Testis (tissue), 3 donors: ENCODE measurements around the gene MGST3. TPM values are rescaled to one million over a fixed set of nuclear protein-coding genes. Genes with fewer than 3 reads are reported as not detected.
A peak's percentile ranks its signal among the peaks of the same experiment; 100 is the strongest.

Experiments
- DNase-seq: peaks from one replicate; pipeline ENCODE4 v3.0.0-alpha.2; 2019
- H3K27ac ChIP-seq, 2 donors: fragments of 200-600 bp; sonication (generic); one replicate each; pipeline ENCODE4 v1.5.1; 2019
- H3K27me3 ChIP-seq: fragments of 200-600 bp; sonication (generic); one replicate; pipeline ENCODE4 v1.5.1; 2019
- H3K36me3 ChIP-seq: fragments of 200-600 bp; sonication (generic); one replicate; pipeline ENCODE4 v1.5.1; 2017; ENCODE audit warnings: low read depth; ENCODE audit errors: missing control alignments
- H3K4me1 ChIP-seq: fragments of 200-600 bp; sonication (generic); one replicate; pipeline ENCODE4 v1.5.1; 2019
- H3K4me3 ChIP-seq, 2 donors: fragments of 200-600 bp; sonication (generic); one replicate each; pipeline ENCODE4 v1.5.1; 2017 to 2019
- H3K9me3 ChIP-seq: fragments of 200-600 bp; sonication (generic); one replicate; pipeline ENCODE4 v1.5.1; 2017
- POLR2A ChIP-seq: fragments of 450-650 bp; IDR thresholded peaks from one replicate; pipeline ENCODE4 v1.6.1; 2017; ENCODE audit warnings: antibody characterized with exemption, mild to moderate bottlenecking, moderate library complexity
- WGBS, 2 donors: methylation state at CpG; one replicate each; pipeline ENCODE4 v1.1.5; 2018; 5-methylcytosine and 5-hydroxymethylcytosine counted together
- intact Hi-C: fragments of 100-400 bp; cut with DNase I; formaldehyde crosslinking; loops from one replicate; pipeline ENCODE4 v1.15.1; 2023; ENCODE audit warnings: low total_unique reads
- polyA plus RNA-seq: library from polyadenylated mRNA; stranded (reverse); fragments of 350-450 nt; fragmentation: Illumina TruSeq; extraction: RNeasy Lipid Tissue Mini Kit (QIAGEN cat#74804); gene quantifications from one replicate; pipeline ENCODE4 v1.2.3, GENCODE V29; 2014; ENCODE audit warnings: low read depth, low replicate concordance; ENCODE audit not compliant: insufficient read depth
- total RNA-seq, 2 donors: library from RNA; depleted of rRNA; stranded (reverse); fragments of >200 nt; gene quantifications; one replicate each; pipeline ENCODE4 v1.2.3, GENCODE V29; 2016
- TF ChIP-seq, protein P1 (sequence below), 3 experiments: fragments of 450-650 bp in 2 of 3; fragments of 200-600 bp in 1 of 3; sonication (generic) in 1 of 3; IDR thresholded peaks; one replicate each; pipeline ENCODE4 v1.5.1; 2016 to 2019; ENCODE audit warnings: antibody characterized with exemption in 3 of 3, mild to moderate bottlenecking in 2 of 3, moderate library complexity in 1 of 3

Gene MGST3
- total and polyA plus RNA-seq, 3 donors from 2014 or later = 190 to 278 (median 209) TPM

GRCh38 chr1:165624441-165624840 is 6.6 kb upstream of the MGST3 start:
- no peak for DNase-seq
- H3K36me3 ChIP-seq = no peaks in the 10 kb centered on the region
- no peaks in the 10 kb centered on the region for H3K9me3 ChIP-seq
- no peaks in the 10 kb centered on the region for H3K27me3 ChIP-seq
- peaks cover 9% of the 10 kb centered on the region for H3K4me1 ChIP-seq
- no peak overlapping the region for H3K4me3 ChIP-seq
- intact Hi-C loops = no loop called here
- no peak for TF ChIP-seq POLR2A
- TF ChIP-seq, protein P1, sequence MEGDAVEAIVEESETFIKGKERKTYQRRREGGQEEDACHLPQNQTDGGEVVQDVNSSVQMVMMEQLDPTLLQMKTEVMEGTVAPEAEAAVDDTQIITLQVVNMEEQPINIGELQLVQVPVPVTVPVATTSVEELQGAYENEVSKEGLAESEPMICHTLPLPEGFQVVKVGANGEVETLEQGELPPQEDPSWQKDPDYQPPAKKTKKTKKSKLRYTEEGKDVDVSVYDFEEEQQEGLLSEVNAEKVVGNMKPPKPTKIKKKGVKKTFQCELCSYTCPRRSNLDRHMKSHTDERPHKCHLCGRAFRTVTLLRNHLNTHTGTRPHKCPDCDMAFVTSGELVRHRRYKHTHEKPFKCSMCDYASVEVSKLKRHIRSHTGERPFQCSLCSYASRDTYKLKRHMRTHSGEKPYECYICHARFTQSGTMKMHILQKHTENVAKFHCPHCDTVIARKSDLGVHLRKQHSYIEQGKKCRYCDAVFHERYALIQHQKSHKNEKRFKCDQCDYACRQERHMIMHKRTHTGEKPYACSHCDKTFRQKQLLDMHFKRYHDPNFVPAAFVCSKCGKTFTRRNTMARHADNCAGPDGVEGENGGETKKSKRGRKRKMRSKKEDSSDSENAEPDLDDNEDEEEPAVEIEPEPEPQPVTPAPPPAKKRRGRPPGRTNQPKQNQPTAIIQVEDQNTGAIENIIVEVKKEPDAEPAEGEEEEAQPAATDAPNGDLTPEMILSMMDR (IDR thresholded peaks at IDR 0.05) = no peak
- no peak overlapping the region for H3K27ac ChIP-seq
- WGBS, 2 donors = 92 to 95% methylated on average over 4 of the region's 4 CpGs

DNA sequence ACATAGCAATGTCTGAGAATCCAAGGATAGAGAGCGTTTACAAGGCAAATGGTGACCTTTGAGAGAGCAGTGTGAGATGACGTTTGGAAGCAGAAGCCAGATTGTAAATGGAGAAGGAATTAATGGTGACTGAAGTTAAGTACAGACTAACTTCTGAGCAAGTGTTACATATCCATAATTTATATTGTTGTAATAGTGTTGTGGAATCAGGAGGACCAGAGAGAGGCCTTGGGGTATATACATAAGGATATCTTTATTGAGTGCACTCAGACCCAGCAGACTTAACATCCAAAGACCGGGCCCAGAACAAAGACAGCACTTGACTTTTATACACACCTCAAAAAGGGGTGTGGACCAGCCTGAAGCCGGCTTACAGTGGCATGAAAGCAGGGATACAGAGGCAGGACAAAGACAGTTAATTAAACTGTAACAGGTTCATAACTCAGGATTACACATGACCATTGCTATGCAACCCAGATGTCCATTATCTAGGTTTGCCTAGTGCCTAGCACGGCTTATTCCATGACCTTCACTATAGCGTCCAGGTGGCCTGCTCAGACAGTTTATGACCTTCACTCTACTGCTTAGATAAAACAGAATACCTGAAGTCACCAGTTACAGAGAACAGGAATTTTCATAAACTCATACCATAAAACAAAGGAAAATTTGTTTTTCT is 2.7 kb upstream of the MGST3 start:
- TF ChIP-seq POLR2A = no peak
- TF ChIP-seq, protein P1 (IDR thresholded peaks at IDR 0.05) = no peak
- Histone ChIP-seq H3K27me3 (no peaks in the 10 kb centered on the region), H3K4me1 (peaks cover 22% of the 10 kb centered on the region), H3K27ac (peak overlapping the region in 1 of 2 donors; percentile 5), H3K9me3 (no peaks in the 10 kb centered on the region), H3K4me3 (no peak overlapping the region), H3K36me3 (no peaks in the 10 kb centered on the region)
- 47 to 62% methylated on average over 6 of the region's 6 CpGs for WGBS, 2 donors
- intact Hi-C loops = no loop called here
- no peak for DNase-seq

- DNase-seq = no peak
- Histone ChIP-seq H3K4me3 (no peak overlapping the region), H3K9me3 (no peaks in the 10 kb centered on the region), H3K36me3 (no peaks in the 10 kb centered on the region), H3K27ac (peak overlapping the region in 1 of 2 donors; percentile 5), H3K27me3 (no peaks in the 10 kb centered on the region), H3K4me1 (peaks cover 24% of the 10 kb centered on the region)
- intact Hi-C loops = no loop called here
- WGBS, 2 donors = 17 to 21% methylated on average over 3 of the region's 3 CpGs
- TF ChIP-seq, protein P1 (IDR thresholded peaks at IDR 0.05) = no peak
- TF ChIP-seq POLR2A = no peak
These were observed 1.9 kb upstream of the MGST3 start for GRCh38 chr1:165629151-165629550.

DNA sequence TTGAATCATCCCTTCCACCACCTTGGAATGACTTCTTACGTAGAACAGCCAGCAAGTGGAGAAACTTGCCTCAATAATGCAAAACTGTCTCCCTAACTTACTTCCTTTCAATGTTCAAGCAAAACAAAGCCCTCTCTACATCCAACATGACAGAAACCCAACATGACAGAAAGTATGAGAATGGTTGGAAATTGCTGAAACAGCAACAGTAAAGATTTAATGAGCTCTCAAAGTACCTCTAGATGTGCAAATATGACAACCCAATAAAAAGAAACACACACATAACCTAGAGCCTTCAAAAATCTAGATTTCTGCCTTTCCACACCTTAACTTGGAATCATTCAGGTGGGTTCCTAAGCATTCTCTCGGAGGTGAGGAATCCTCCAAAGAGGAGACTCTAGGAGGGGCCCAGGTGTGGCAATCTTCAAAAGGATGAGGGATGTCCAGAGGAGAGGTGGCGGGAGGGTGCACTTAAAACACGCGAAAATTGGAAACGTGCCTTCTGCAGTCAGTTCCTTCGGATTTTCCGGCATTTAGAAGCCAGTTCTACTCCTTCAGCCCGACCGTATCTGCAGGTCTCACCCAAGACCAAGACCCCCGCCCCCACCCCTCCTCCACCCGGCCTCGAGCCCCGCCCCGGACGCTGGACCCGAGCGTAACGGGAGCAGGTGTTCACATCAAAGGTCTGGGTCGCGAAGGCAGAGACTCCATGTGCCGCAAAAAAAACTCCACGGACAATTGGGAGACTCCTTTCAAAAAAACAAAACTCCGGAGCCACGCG is 996 bp upstream of the MGST3 start:
- Histone ChIP-seq H3K27me3 (no peaks in the 10 kb centered on the region), H3K4me3 (peak overlapping the region; percentile 74 to 79), H3K36me3 (no peaks in the 10 kb centered on the region), H3K9me3 (no peaks in the 10 kb centered on the region), H3K27ac (peak overlapping the region; percentile 84 to 91), H3K4me1 (peaks cover 30% of the 10 kb centered on the region)
- DNase-seq = no peak
- intact Hi-C loops = loop anchor here (10.0 kb wide), 1 partner anchor 135 kb away; the partner anchor contains the start of gene TMCO1
- 3 to 4% methylated on average over 26 of the region's 26 CpGs for WGBS, 2 donors
- TF ChIP-seq, protein P1 (IDR thresholded peaks at IDR 0.05) = no peak
